Stimulated activated CD8-positive, alpha-beta memory T cell treated with anti-CD3 and anti-CD28 coated beads, Interleukin-2, amount 100 ng/mL, for 48 hours (primary cell): ENCODE measurements around the gene RPS6KA5.
"Not testable (repeated sequence)": the region's sequence is repeated elsewhere in the genome, so short reads cannot be mapped to it uniquely, and the experiment has no call there.

Experiments used
- DNase-seq, 2 donors: peaks; one replicate each; pipeline ENCODE4 v3.0.0-alpha.2; 2020; ENCODE audit warnings: low read depth in 2 of 2

Gene RPS6KA5

GRCh38 chr14:91060351-91061055, at the start of gene RPS6KA5:
Gene RPS6KA5 (minus strand): TSS chr14:91060641. CDS start chr14:91060434, 207 bp downstream.
- DNase-seq = peak; percentile 98 to 100

GRCh38 chr14:91108941-91109611, 48.6 kb upstream of the RPS6KA5 start:
- DNase-seq = no peak

DNA sequence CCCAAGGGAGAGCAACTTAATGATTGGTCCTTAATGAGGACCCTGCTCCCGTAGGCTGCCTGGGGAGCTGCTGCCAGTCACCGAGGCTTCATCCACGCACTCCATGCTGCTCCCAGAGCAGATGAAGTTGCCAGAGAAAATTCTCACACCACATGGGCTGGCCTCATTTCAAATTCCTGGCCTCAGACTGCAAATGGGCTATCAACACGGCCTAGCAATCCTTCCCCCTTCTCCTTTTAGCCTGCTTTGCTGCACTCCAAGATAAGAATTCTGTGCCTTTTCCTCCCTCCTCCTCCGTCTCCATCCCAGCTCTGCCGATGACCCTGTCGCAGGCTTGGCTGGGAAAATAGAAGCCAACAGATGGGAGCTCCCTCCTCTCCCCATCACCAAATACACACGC, 42.7 kb upstream of the RPS6KA5 start:
- no peak for DNase-seq

GRCh38 chr14:91100102-91100501, 39.7 kb upstream of the RPS6KA5 start:
- no peak for DNase-seq

- DNase-seq = no peak
Observed at GRCh38 chr14:91098591-91098990, 38.1 kb upstream of the RPS6KA5 start.

DNA sequence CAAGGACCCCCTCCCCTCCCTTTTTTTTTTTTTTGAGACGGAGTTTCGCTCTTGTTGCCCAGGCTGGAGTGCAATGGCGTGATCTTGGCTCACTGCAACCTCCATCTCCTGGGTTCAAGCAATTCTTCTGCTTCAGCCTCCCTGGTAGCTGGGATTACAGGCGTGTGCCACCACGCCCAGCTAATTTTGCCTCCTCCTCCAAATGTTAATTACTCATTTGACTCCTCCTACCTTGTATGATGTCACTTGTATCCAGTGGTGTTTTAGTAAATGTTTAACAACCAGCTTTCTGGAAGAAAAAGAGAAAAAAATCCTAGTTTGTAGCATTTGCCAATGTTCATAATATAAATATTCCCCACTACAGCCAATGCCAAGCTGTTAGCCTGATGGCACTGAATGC, 37.2 kb upstream of the RPS6KA5 start:
- not testable (repeated sequence) for DNase-seq

DNA sequence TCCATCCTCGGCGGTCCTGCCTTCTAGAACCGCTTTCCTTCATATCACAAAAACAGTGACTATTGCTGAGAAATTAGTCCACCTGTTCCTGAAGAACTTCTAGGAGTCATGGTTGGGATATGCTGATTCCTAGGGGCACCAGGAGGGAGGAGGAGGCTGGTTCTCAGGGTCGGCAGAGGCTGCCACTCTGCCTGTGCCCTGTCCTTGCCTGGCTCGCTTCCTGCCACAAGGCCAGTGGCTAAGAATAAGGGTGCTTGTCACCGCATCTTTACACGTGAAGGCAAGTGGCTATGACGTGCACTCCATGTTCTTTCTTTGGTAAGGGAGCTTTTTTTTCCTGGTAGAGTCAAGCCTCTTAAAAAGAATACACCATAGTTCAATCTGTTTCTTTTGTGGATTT, 34.7 kb upstream of the RPS6KA5 start:
- DNase-seq = no peak

DNA sequence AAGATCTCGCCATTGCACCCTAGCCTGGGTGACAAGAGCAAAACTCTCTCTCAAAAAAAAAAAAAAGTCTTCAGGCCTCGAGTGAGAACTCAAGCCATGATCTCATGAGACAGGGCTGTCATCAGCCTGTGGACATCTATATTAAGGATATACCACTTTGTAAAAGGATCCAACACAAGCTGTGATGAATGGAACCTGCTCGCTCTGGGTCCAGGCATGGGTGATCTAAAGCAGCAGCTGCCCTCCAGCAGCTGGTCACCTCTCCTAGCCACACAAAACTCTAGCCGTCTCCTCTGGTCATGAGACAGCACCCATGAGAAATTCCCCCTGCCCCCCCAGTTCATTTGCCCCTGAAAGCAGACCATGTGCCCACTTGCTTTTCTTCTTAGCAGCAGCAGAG, 34.3 kb upstream of the RPS6KA5 start:
- DNase-seq = no peak

GRCh38 chr14:91093743-91094472, 33.5 kb upstream of the RPS6KA5 start:
- DNase-seq = not testable (repeated sequence)

DNA sequence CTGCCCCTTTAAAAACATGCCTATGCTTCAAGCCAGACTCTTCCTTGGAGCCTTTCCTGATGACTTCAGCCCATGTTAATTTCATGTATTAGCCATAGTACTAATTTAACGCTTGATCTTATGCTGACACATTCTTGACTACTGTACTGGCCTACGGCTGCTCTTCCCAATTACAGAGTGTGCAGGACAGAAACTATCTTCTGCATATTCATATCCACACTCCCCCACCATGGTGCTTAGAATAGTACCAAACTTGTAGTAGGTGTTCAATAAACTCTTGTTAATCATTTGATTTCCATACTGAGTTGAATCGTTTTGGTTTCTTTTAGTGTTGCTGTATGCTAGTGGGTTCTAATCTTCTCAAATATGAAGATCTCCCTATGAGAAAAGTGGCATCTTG, 31.6 kb upstream of the RPS6KA5 start:
- DNase-seq = no peak

- DNase-seq = no peak
Observed at GRCh38 chr14:91090743-91091142, 30.3 kb upstream of the RPS6KA5 start.

DNA sequence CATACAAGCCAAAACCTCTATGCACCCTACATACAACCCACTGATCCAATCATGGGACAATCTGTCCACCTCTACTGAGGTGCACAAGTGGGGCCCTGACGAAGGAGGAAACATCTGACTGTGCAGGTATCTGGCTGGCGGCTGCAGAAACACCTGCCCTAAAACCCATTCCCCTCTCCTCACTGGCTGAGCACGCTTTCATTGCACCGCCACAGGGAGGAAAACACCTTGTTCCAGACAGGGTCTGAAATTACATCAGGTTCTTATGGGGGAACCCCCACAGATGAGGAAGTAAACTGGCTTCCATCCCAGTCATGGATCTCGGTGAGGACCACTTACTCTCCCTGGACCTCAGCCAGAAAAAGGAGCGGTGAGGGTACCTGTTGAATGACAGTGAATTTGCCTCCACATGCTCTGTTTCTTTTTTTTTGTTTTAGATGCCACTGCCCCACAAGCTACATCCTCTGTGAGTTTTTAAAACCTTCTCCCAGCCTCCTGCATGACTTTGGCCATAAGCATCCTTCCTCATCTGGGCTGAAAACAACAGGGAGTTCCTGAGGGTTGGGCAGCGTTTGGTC, 29.6 kb upstream of the RPS6KA5 start:
- DNase-seq = no peak

DNA sequence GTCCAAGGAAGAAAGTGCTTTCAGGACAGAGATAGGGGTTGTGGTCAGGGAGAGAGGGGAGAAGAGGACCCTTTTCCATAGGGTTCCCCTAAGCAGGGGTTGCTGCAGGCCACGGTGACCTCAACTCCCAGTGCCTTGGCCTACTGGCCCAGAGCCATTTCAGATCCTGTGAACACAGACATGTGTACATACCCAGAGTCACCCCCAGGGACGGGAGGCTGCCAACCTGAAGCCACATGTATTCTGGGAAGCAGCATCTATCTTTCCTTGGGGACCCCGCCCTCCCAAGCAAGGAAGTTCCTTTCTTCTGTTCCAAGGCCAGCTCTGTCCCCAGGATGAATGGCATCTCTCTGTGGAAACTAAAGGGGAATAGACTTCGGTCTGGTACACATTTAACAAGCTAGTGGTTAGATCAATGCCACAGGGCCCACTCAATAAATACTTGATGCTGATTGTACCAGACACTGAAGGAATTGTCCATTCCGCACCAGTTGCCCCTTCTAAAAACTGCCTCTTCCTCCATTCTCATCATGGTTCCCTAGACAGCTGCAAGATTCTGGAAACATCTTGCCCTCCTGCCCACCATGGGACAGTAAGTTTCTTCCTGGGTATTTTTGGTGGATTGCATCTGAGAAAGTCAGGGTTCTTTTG, 28.3 kb upstream of the RPS6KA5 start:
- DNase-seq = no peak

GRCh38 chr14:91087470-91087869, 27.0 kb upstream of the RPS6KA5 start:
- not testable (repeated sequence) for DNase-seq

GRCh38 chr14:91084516-91084915, 24.1 kb upstream of the RPS6KA5 start:
- DNase-seq = no peak

DNA sequence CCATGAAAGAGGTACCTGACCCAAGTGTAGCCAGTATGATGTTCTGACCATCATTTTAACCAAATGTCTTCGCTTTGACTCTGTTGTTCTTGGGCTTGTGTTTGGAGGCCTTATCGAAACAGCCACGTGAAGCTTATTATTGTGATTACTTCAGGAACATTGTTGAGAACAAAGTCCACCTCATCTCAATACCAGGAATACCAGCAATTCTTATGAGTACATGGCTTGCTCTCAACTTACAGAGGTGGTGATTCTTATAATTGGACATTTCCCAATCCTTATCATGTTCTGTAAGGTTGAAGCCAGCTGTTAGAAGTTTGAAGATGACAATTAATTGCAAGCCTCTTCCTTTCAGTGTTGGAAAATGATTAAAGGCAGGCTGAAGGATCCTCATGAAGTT, 21.8 kb upstream of the RPS6KA5 start:
- no peak for DNase-seq

DNA sequence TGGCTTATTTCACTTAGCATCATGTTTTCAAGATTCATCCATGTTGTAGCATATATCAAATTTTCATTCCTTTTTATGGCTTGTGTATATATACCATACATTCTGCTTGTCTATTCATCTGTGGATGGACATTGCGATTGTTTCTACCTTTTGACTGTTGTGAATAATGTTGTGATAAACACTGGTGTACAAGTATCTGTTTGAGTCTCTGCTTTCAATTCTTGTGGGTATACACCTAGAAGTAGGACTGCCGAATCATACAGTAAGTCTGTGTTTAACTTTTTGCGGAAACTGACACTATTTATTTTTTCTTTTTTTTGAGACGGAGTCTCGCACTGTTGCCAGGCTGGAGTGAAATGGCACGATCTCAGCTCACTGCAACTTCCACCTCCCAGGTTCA, 19.6 kb upstream of the RPS6KA5 start:
- no peak for DNase-seq

GRCh38 chr14:91078095-91078737, 17.8 kb upstream of the RPS6KA5 start:
- DNase-seq = peak; percentile 28 to 31

GRCh38 chr14:91075553-91075952, 15.1 kb upstream of the RPS6KA5 start:
- DNase-seq = no peak

GRCh38 chr14:91070572-91070971, 10.1 kb upstream of the RPS6KA5 start:
- no peak for DNase-seq

DNA sequence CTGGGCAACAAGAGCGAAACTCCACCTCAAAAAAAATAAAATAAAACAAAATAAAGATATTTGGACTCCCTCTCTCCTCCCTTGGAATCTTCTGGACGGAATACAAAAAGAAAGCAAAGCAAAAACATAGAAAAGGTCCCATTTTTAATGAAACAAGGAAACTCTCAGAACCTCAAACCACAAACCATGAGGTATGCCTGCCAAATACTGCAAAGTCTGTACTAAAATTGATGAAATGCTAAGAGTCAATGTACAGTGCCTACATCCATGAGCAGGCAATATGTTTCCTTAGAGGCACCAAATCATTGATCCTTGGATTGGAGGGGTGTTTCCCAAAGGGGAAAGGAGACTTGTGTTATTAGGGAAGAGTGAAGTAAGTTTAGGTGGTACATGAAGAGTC, 8.2 kb upstream of the RPS6KA5 start:
- no peak for DNase-seq
